K562 (cell line): Measurements from ENCODE around the gene EPHA10. TPM values are rescaled to one million over a fixed set of nuclear protein-coding genes. Genes with fewer than 3 reads are reported as not detected.

Source experiments
- ATAC-seq: fragments of 200-7000 bp; cut with Tn5 transposase; 3 replicates; pipeline ENCODE4 v1.9.1; 2020; ENCODE audit warnings: moderate library complexity
- BruUV-seq: library from RNA; stranded (reverse); fragments of 400-500 nt; replicated peaks from 2 replicates; lab custom pipeline; 2021; lab: Mats Ljungman, UMichigan
- CTCF ChIA-PET: fragments of 300-600 bp; formaldehyde crosslinking; extraction: SDS; loops from one replicate; lab custom pipeline; 2021; ENCODE audit warnings: low intra/inter-chr PET ratio; lab: Yijun Ruan, JAX
- POLR2A ChIA-PET: fragments of 300-600, 350-650 bp; sonication (Branson Sonifier 250); formaldehyde crosslinking; extraction: SDS; loops from one replicate; lab custom pipeline; 2021; ENCODE audit warnings: antibody characterized with exemption, inconsistent platforms; lab: Yijun Ruan, JAX
- DNase-seq, 4 experiments: peaks; one replicate each; pipeline versions ENCODE4 v3.0.0 to v3.0.0-alpha.2; 2011 to 2018; ENCODE audit warnings: low spot score in 3 of 4, mixed read lengths in 3 of 4; ENCODE audit errors: extremely low read depth in 1 of 4
- FAIRE-seq: peaks from 2 replicates; lab custom pipeline; 2011; peaks lifted over from hg19 to GRCh38; lab: Jason Lieb, UNC
- H2AFZ ChIP-seq: 2 replicates; pipeline ENCODE4 v1.6.0; 2011; ENCODE audit warnings: low read depth, low read length, control low read depth, inconsistent platforms
- H3K27ac ChIP-seq: fragments of 200-600 bp; 3 replicates; pipeline ENCODE4 v1.8.0; 2011; ENCODE audit warnings: low read depth, mild to moderate bottlenecking, control low read depth, inconsistent platforms, low read length, moderate library complexity, mixed read lengths; ENCODE audit errors: extremely low read depth
- H3K27me3 ChIP-seq, 2 experiments: fragments of 300-600 bp in 1 of 2; 2 replicates in 1 of 2; 3 replicates in 1 of 2; pipeline versions ENCODE4 v1.6.0 to v1.8.0; 2011; ENCODE audit warnings: inconsistent platforms in 2 of 2, low read length in 2 of 2, mild to moderate bottlenecking in 1 of 2, mixed read lengths in 1 of 2, moderate library complexity in 1 of 2; ENCODE audit not compliant: control insufficient read depth in 2 of 2, insufficient read depth in 2 of 2
- H3K36me3 ChIP-seq: fragments of 300-600 bp; 3 replicates; pipeline ENCODE4 v1.8.0; 2011; ENCODE audit warnings: mild to moderate bottlenecking, low read length, inconsistent platforms; ENCODE audit not compliant: control insufficient read depth, insufficient read depth
- H3K4me1 ChIP-seq, 2 experiments: fragments of 200-600 bp in 1 of 2; replicated peaks in 1 of 2; 2 replicates in 1 of 2; 3 replicates in 1 of 2; pipeline versions ENCODE4 v1.5.1 to v1.8.0; 2011; ENCODE audit warnings: inconsistent platforms in 2 of 2, low read length in 2 of 2, mild to moderate bottlenecking in 1 of 2, mixed read lengths in 1 of 2, moderate library complexity in 1 of 2; ENCODE audit not compliant: control insufficient read depth in 2 of 2, insufficient read depth in 2 of 2
- H3K4me2 ChIP-seq: 2 replicates; pipeline ENCODE4 v1.6.1; 2011; ENCODE audit warnings: low read length, control low read depth, inconsistent platforms, mixed read lengths; ENCODE audit not compliant: insufficient read depth
- H3K4me3 ChIP-seq: fragments of 200-600 bp; sonication (generic), shearing (Covaris generic); 2 replicates; pipeline ENCODE4 v1.5.1; 2016; ENCODE audit warnings: control low read depth, inconsistent platforms
- H3K79me2 ChIP-seq: fragments of 200-600 bp; 3 replicates; pipeline ENCODE4 v1.8.0; 2011; ENCODE audit warnings: low read length, inconsistent platforms; ENCODE audit not compliant: control insufficient read depth, insufficient read depth
- H3K9ac ChIP-seq, 2 experiments: 2 replicates each; pipeline versions ENCODE4 v1.6.0 to v1.6.1; 2011; ENCODE audit warnings: low read depth in 2 of 2, low read length in 2 of 2, control low read depth in 1 of 2, inconsistent platforms in 1 of 2, mild to moderate bottlenecking in 1 of 2, mixed read lengths in 1 of 2; ENCODE audit not compliant: insufficient read depth in 1 of 2
- H3K9me1 ChIP-seq: one replicate; pipeline ENCODE4 v1.6.0; 2011; ENCODE audit warnings: inconsistent platforms, mild to moderate bottlenecking, low read length, moderate library complexity; ENCODE audit not compliant: control insufficient read depth, insufficient read depth
- H3K9me3 ChIP-seq: replicated peaks from 2 replicates; pipeline ENCODE4 v1.5.1; 2011; ENCODE audit warnings: low read depth, low read length, inconsistent platforms; ENCODE audit not compliant: control insufficient read depth, insufficient read depth
- H4K20me1 ChIP-seq: replicated peaks from 2 replicates; pipeline ENCODE4 v1.6.1; 2011; ENCODE audit warnings: low read length, inconsistent platforms, mixed read lengths; ENCODE audit not compliant: control insufficient read depth, insufficient read depth
- CHD1 ChIP-seq: fragments of 200-600 bp; sonication (generic); IDR thresholded peaks from one replicate; pipeline ENCODE4 v1.6.1; 2012; ENCODE audit warnings: mild to moderate bottlenecking, moderate library complexity, low read length, inconsistent platforms
- FOXK2 ChIP-seq, 2 experiments: fragments of 450-650 bp; IDR thresholded peaks in 1 of 2; conservative IDR thresholded peaks in 1 of 2; 2 replicates each; pipeline ENCODE4 v1.6.1; 2016; ENCODE audit warnings: low read depth in 2 of 2, mild to moderate bottlenecking in 1 of 2
- GABPB2 ChIP-seq: fragments of 250-450 bp; sonication (Bioruptor Pico); conservative IDR thresholded peaks from 2 replicates; pipeline ENCODE4 v1.5.1; 2021; ENCODE audit warnings: mild to moderate bottlenecking
- HNRNPK ChIP-seq: fragments of 200-400 bp; formaldehyde crosslinking; IDR thresholded peaks from one replicate; pipeline ENCODE4 v1.6.1; 2018; ENCODE audit warnings: mild to moderate bottlenecking, low read depth, low read length; ENCODE audit not compliant: poor library complexity, severe bottlenecking
- HNRNPL ChIP-seq: fragments of 200-400 bp; formaldehyde crosslinking; IDR thresholded peaks from 2 replicates; pipeline ENCODE4 v1.6.1; 2017; ENCODE audit warnings: low read depth, mild to moderate bottlenecking, low read length
- NCOA1 ChIP-seq: fragments of 450-650 bp; IDR thresholded peaks from 2 replicates; pipeline ENCODE4 v1.6.1; 2016; ENCODE audit warnings: low read depth
- PHF8 ChIP-seq: fragments of 200-600 bp; sonication (generic); IDR thresholded peaks from 2 replicates; pipeline ENCODE4 v1.6.1; 2012; ENCODE audit warnings: mixed run types, mild to moderate bottlenecking, inconsistent platforms, low read length, moderate library complexity, borderline replicate concordance
- POLR2A ChIP-seq: fragments of 450-650 bp; conservative IDR thresholded peaks from 2 replicates; pipeline ENCODE4 v1.6.1; 2016
- POLR2AphosphoS5 ChIP-seq: IDR thresholded peaks from 2 replicates; pipeline ENCODE4 v1.6.1; 2011; ENCODE audit warnings: mild to moderate bottlenecking, low read depth, low read length, moderate library complexity; ENCODE audit not compliant: control insufficient read depth, insufficient read depth
- PURB ChIP-seq: sonication (generic); formaldehyde crosslinking; IDR thresholded peaks from 2 replicates; pipeline ENCODE4 v1.9.0; 2021; ENCODE audit warnings: low read depth, mild to moderate bottlenecking, missing genetic modification reagents
- SMARCA5 ChIP-seq: fragments of 450-650 bp; IDR thresholded peaks from 2 replicates; pipeline ENCODE4 v1.6.1; 2016
- SRSF7 ChIP-seq: fragments of 200-400 bp; formaldehyde crosslinking; optimal IDR thresholded peaks from 2 replicates; pipeline ENCODE3; 2017; ENCODE audit warnings: mild to moderate bottlenecking, low read depth, low read length
- SUPT5H ChIP-seq: fragments of 450-650 bp; IDR thresholded peaks from 2 replicates; pipeline ENCODE4 v1.6.1; 2016
- TFE3 ChIP-seq: fragments of 450-650 bp; formaldehyde crosslinking; IDR thresholded peaks from 2 replicates; pipeline ENCODE4 v1.4.0; 2020; ENCODE audit warnings: mild to moderate bottlenecking, mixed read lengths
- ZBTB34 ChIP-seq: fragments of 250-450 bp; sonication (Bioruptor Pico); IDR thresholded peaks from 2 replicates; pipeline ENCODE4 v1.8.0; 2021; ENCODE audit warnings: mild to moderate bottlenecking, moderate library complexity
- ZFP36 ChIP-seq: fragments of 150-350 bp; IDR thresholded peaks from 2 replicates; pipeline ENCODE4 v1.6.1; 2018; ENCODE audit warnings: low read length, low read depth; ENCODE audit not compliant: partially characterized antibody
- WGBS: fragments of 100-300 bp; shearing (Covaris generic); methylation state at CpG from one replicate; pipeline ENCODE4 v1.1.6; 2016; ENCODE audit warnings: low coverage, mixed read lengths; ENCODE audit not compliant: insufficient coverage; ENCODE audit errors: missing lambda C conversion rate; 5-methylcytosine and 5-hydroxymethylcytosine counted together
- in situ Hi-C: fragments of 300-500 bp; cut with MboI; formaldehyde crosslinking; loops from 4 replicates; pipeline ENCODE4 v1.15.0; 2018; ENCODE audit warnings: inconsistent platforms, mixed read lengths
- intact Hi-C: fragments of 100-400 bp; cut with micrococcal nuclease; formaldehyde crosslinking; loops from 2 replicates; pipeline ENCODE4 v1.14.2; 2022
- polyA plus RNA-seq, 8 experiments: library from polyadenylated mRNA; depleted of rRNA in 4 of 8; stranded (reverse) in 5 of 8; unstranded in 3 of 8; fragments of >200 nt; fragmentation: Nextera tagmentation in 2 of 8; fragmentation: Illumina TruSeq in 1 of 8; extraction: Ambion mirVana in 2 of 8; extraction: Trizol in 1 of 8; gene quantifications; 2 replicates each; pipeline versions ENCODE4 v1.2.1 to v1.2.3, GENCODE V29; 2011 to 2014; ENCODE audit warnings: inconsistent platforms in 1 of 8, missing spikeins in 1 of 8
- total RNA-seq, 7 experiments: library from RNA; depleted of rRNA in 6 of 7; stranded (reverse); fragments of >200 nt in 6 of 7; fragmentation: Illumina TruSeq in 2 of 7; extraction: Trizol in 2 of 7; gene quantifications; 2 replicates each; pipeline versions ENCODE4 v1.2.1 to v1.2.3, GENCODE V29; 2011 to 2021; ENCODE audit warnings: low replicate concordance in 1 of 7
- TF ChIP-seq, protein P1 (sequence below), 3 experiments: IDR thresholded peaks in 2 of 3; conservative IDR thresholded peaks in 1 of 3; 2 replicates each; pipeline ENCODE4 v1.5.1; 2011 to 2012; ENCODE audit warnings: low read length in 3 of 3, mild to moderate bottlenecking in 3 of 3, control low read depth in 2 of 3, improper control_type of control experiment in 1 of 3, inconsistent platforms in 1 of 3, low read depth in 1 of 3, mixed read lengths in 1 of 3, moderate library complexity in 1 of 3; ENCODE audit not compliant: insufficient read depth in 2 of 3

Gene EPHA10
- total and polyA plus RNA-seq, 9 of the 15 experiments (the other 6 are each of a cell fraction or from before 2014, with no cell fraction given): 0.03 TPM; not detected in 8

- no peak overlapping the region for H3K9ac ChIP-seq
- H2AFZ ChIP-seq: no peak overlapping the region
- intact Hi-C loops: no loop called here
- DNase-seq (no peak), FAIRE-seq (no peak), ATAC-seq (no peak)
- 100% methylated on average over 1 of the region's 1 CpG for WGBS
- ChIA-PET POLR2A (interaction anchor here (0.5 to 0.6 kb wide), 3 partner anchors 37 to 577 kb away, joined by 3 read pairs; no protein-coding TSS in a partner anchor), CTCF (no interaction called here)
- H3K36me3 ChIP-seq: peaks cover 65% of the 10 kb centered on the region
- in situ Hi-C loops: no loop called here
- H3K9me1 ChIP-seq: peaks cover 3% of the 10 kb centered on the region
- H4K20me1 ChIP-seq: peaks cover 10% of the 10 kb centered on the region; the same call in 1 of the 2 replicates
- TF ChIP-seq CHD1 (no peak), PHF8 (no peak), ZBTB34 (CRISPR knock-in tag) (no peak), POLR2A (peak; percentile 43; the same call in 1 of the 2 replicates), HNRNPK (no peak), GABPB2 (CRISPR knock-in tag) (0 out of 2 replicates have a peak, but pooled peaks have one; percentile 19), FOXK2 (conservative IDR thresholded peaks at IDR 0.05 in 1 of 2, IDR thresholded peaks at IDR 0.05 in 1 of 2; ENCODE audit: low read depth in 2 of 2) (no peak), TFE3 (CRISPR knock-in tag) (no peak), ZFP36 (no peak), PURB (no peak), SUPT5H (peak; percentile 37), SMARCA5 (no peak), HNRNPL (no peak), NCOA1 (no peak), POLR2AphosphoS5 (peak; percentile 55; the same call in 1 of the 2 replicates), SRSF7 (no peak)
- TF ChIP-seq, protein P1, sequence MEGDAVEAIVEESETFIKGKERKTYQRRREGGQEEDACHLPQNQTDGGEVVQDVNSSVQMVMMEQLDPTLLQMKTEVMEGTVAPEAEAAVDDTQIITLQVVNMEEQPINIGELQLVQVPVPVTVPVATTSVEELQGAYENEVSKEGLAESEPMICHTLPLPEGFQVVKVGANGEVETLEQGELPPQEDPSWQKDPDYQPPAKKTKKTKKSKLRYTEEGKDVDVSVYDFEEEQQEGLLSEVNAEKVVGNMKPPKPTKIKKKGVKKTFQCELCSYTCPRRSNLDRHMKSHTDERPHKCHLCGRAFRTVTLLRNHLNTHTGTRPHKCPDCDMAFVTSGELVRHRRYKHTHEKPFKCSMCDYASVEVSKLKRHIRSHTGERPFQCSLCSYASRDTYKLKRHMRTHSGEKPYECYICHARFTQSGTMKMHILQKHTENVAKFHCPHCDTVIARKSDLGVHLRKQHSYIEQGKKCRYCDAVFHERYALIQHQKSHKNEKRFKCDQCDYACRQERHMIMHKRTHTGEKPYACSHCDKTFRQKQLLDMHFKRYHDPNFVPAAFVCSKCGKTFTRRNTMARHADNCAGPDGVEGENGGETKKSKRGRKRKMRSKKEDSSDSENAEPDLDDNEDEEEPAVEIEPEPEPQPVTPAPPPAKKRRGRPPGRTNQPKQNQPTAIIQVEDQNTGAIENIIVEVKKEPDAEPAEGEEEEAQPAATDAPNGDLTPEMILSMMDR (IDR thresholded peaks at IDR 0.05 in 2 of 3, conservative IDR thresholded peaks at IDR 0.05 in 1 of 3; ENCODE audit: insufficient read depth in 2 of 3, low read depth in 1 of 3, low read length in 3 of 3): no peak
- H3K4me3 ChIP-seq: no peak overlapping the region
- H3K27me3 ChIP-seq: no peaks in the 10 kb centered on the region
- H3K9me3 ChIP-seq: no peaks in the 10 kb centered on the region
- no peak overlapping the region for H3K4me2 ChIP-seq
- H3K27ac ChIP-seq: no peak overlapping the region
- no TSS peak for BruUV-seq
- H3K79me2 ChIP-seq: peaks cover 26% of the 10 kb centered on the region
- H3K4me1 ChIP-seq: peaks cover 5 to 11% of the 10 kb centered on the region in 2 experiments; a peak in 4 of 5 replicates
Observed at GRCh38 chr1:37802439-37802838, 37.5 kb upstream of the EPHA10 start.
